ENCODE data around the gene HBA2. TPM values are rescaled to one million over a fixed set of nuclear protein-coding genes. Genes with fewer than 3 reads are reported as not detected.
A peak's percentile ranks its signal among the peaks of the same experiment; 100 is the strongest.

The HBA2 gene
- polyA plus RNA-seq, 3 donors = 2.8 to 193 (median 158) TPM

GRCh38 chr16:164827-165538 lies 7.7 kb upstream of the HBA2 start:
- WGBS (ENCODE audit: insufficient coverage) = under 1% methylated on average over 43 of the region's 77 CpGs
- peaks cover 0 to 11% (median 6%) of the 10 kb centered on the region in 7 donors for H3K9me3 Mint-ChIP-seq
- peak overlapping the region in 1 of 7 donors; percentile 11 for H3K27ac Mint-ChIP-seq
- no peaks in the 10 kb centered on the region for H3K36me3 Mint-ChIP-seq
- Histone ChIP-seq H3K9me3 (replicated peaks in 1 of 2; ENCODE audit: control insufficient read depth in 1 of 2, insufficient read depth in 1 of 2, low read length in 2 of 2) (peaks cover 0 to 21% of the 10 kb centered on the region in 2 donors), H3K4me1 (ENCODE audit: control insufficient read depth in 1 of 2, insufficient read depth in 2 of 2, low read length in 2 of 2) (peaks cover 8 to 16% of the 10 kb centered on the region in 2 donors), H3K9ac (ENCODE audit: insufficient read depth, low read length, poor library complexity, severe bottlenecking) (no peak overlapping the region), H3K4me2 (replicated peaks; ENCODE audit: extremely low read depth, low read length, poor library complexity, severe bottlenecking) (peak overlapping the region; percentile 58), H3K4me3 (replicated peaks in 1 of 3; ENCODE audit: low read depth in 2 of 3, low read length in 3 of 3) (peak overlapping the region in 1 of 3 experiments; percentile 51), H3K27ac (ENCODE audit: low read depth in 1 of 2, low read length in 2 of 2) (no peak overlapping the region), H3K79me2 (ENCODE audit: insufficient read depth, low read length) (no peaks in the 10 kb centered on the region), H3K36me3 (replicated peaks in 1 of 2; ENCODE audit: control insufficient read depth in 1 of 2, insufficient read depth in 2 of 2, low read length in 2 of 2) (no peaks in the 10 kb centered on the region), H3K27me3 (ENCODE audit: control insufficient read depth in 2 of 2, insufficient read depth in 2 of 2, low read length in 2 of 2) (peaks cover 33 to 59% of the 10 kb centered on the region in 2 donors), H2AFZ (ENCODE audit: insufficient read depth, low read depth, low read length, poor library complexity, severe bottlenecking) (no peak overlapping the region), H4K20me1 (ENCODE audit: insufficient read depth, low read length) (no peaks in the 10 kb centered on the region)
- H3K4me3 Mint-ChIP-seq = peak overlapping the region; percentile 54 to 71
- peaks cover 10% of the 10 kb centered on the region for H3K4me1 Mint-ChIP-seq
- H3K27me3 Mint-ChIP-seq (ENCODE audit: low read depth in 3 of 3) = peaks cover 61 to 78% (median 69%) of the 10 kb centered on the region in 3 donors
- TF ChIP-seq, protein P1, sequence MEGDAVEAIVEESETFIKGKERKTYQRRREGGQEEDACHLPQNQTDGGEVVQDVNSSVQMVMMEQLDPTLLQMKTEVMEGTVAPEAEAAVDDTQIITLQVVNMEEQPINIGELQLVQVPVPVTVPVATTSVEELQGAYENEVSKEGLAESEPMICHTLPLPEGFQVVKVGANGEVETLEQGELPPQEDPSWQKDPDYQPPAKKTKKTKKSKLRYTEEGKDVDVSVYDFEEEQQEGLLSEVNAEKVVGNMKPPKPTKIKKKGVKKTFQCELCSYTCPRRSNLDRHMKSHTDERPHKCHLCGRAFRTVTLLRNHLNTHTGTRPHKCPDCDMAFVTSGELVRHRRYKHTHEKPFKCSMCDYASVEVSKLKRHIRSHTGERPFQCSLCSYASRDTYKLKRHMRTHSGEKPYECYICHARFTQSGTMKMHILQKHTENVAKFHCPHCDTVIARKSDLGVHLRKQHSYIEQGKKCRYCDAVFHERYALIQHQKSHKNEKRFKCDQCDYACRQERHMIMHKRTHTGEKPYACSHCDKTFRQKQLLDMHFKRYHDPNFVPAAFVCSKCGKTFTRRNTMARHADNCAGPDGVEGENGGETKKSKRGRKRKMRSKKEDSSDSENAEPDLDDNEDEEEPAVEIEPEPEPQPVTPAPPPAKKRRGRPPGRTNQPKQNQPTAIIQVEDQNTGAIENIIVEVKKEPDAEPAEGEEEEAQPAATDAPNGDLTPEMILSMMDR (IDR thresholded peaks at IDR 0.05) = no peak
- no peak for DNase-seq
- intact Hi-C loops (cut with micrococcal nuclease) = no loop called here

DNA sequence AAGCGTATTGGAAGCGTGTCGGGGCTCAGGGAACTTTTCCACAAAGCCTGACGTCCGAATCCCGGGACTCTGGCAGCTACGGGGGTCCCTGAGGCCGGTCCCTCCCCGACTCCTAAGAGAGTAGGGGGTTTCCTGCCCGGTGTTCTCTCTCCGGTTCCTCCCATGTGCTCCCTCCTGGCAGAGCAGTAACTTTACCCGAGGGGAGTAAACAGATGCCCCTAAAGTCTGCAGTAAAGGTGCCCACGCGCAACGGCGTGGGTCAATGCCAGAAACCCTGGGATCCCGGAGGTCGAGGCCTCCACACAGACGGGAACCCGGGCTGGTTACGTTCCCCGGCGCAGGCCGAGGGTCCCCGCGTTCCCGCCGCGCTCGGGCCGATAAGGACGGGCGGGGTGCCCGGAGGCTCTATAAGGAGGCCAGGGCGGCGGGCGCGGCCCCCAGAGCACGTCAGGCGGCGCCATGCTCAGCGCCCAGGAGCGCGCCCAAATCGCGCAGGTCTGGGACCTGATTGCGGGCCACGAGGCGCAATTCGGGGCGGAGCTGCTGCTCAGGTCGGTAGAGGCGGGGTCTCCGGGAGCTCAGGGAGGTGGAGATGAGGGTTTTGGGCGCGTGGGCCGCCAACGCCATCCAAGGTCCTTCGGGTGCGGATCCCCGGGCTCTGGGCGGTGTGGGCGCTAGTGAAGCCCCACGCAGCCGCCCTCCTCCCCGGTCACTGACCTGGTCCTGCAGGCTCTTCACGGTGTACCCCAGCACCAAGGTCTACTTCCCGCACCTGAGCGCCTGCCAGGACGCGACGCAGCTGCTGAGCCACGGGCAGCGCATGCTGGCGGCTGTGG lies 6.9 kb upstream of the HBA2 start, which contains the start of gene HBM:
Gene HBM (plus strand): TSS at position 440 of the 836 bp plus-strand sequence. CDS start 20 bp downstream, at position 460.
- Mint-ChIP-seq H3K9me3 (peaks cover 0 to 11% (median 6%) of the 10 kb centered on the region in 7 donors), H3K4me1 (peaks cover 10% of the 10 kb centered on the region), H3K4me3 (peak within 1 kb of the TSS; percentile 54 to 79), H3K27ac (peak within 1 kb of the TSS in 1 of 7 donors; percentile 11), H3K36me3 (no peaks in the 10 kb centered on the region), H3K27me3 (ENCODE audit: low read depth in 3 of 3) (peaks cover 68 to 84% (median 76%) of the 10 kb centered on the region in 3 donors)
- no peak within 1 kb of the TSS for H3K27ac ChIP-seq (ENCODE audit: low read depth in 1 of 2, low read length in 2 of 2)
- H3K4me2 ChIP-seq (replicated peaks; ENCODE audit: extremely low read depth, low read length, poor library complexity, severe bottlenecking) = peak within 1 kb of the TSS; percentile 58
- H3K4me1 ChIP-seq (ENCODE audit: control insufficient read depth in 1 of 2, insufficient read depth in 2 of 2, low read length in 2 of 2) = peaks cover 8 to 16% of the 10 kb centered on the region in 2 donors
- H3K9ac ChIP-seq (ENCODE audit: insufficient read depth, low read length, poor library complexity, severe bottlenecking) = no peak within 1 kb of the TSS
- no peaks in the 10 kb centered on the region for H3K36me3 ChIP-seq (replicated peaks in 1 of 2; ENCODE audit: control insufficient read depth in 1 of 2, insufficient read depth in 2 of 2, low read length in 2 of 2)
- no peaks in the 10 kb centered on the region for H4K20me1 ChIP-seq (ENCODE audit: insufficient read depth, low read length)
- H2AFZ ChIP-seq (ENCODE audit: insufficient read depth, low read depth, low read length, poor library complexity, severe bottlenecking) = no peak within 1 kb of the TSS
- peaks cover 0 to 21% of the 10 kb centered on the region in 2 donors for H3K9me3 ChIP-seq (replicated peaks in 1 of 2; ENCODE audit: control insufficient read depth in 1 of 2, insufficient read depth in 1 of 2, low read length in 2 of 2)
- WGBS (ENCODE audit: insufficient coverage) = 3% methylated on average over 75 of the region's 75 CpGs
- no peak for DNase-seq
- no peaks in the 10 kb centered on the region for H3K79me2 ChIP-seq (ENCODE audit: insufficient read depth, low read length)
- H3K4me3 ChIP-seq (replicated peaks in 1 of 3; ENCODE audit: low read depth in 2 of 3, low read length in 3 of 3) = peak within 1 kb of the TSS in 1 of 3 experiments; percentile 51
- intact Hi-C loops (cut with micrococcal nuclease) = no loop called here
- TF ChIP-seq, protein P1 (IDR thresholded peaks at IDR 0.05) = no peak
- H3K27me3 ChIP-seq (ENCODE audit: control insufficient read depth in 2 of 2, insufficient read depth in 2 of 2, low read length in 2 of 2) = peaks cover 34 to 65% of the 10 kb centered on the region in 2 donors
